Kidney glomerular epithelial cell (primary cell): ENCODE measurements around the gene PRKCSH.

Experiments used
- DNase-seq: peaks from one replicate; lab custom pipeline; 2025; lab: John Stamatoyannopoulos, UW

Gene PRKCSH

DNA sequence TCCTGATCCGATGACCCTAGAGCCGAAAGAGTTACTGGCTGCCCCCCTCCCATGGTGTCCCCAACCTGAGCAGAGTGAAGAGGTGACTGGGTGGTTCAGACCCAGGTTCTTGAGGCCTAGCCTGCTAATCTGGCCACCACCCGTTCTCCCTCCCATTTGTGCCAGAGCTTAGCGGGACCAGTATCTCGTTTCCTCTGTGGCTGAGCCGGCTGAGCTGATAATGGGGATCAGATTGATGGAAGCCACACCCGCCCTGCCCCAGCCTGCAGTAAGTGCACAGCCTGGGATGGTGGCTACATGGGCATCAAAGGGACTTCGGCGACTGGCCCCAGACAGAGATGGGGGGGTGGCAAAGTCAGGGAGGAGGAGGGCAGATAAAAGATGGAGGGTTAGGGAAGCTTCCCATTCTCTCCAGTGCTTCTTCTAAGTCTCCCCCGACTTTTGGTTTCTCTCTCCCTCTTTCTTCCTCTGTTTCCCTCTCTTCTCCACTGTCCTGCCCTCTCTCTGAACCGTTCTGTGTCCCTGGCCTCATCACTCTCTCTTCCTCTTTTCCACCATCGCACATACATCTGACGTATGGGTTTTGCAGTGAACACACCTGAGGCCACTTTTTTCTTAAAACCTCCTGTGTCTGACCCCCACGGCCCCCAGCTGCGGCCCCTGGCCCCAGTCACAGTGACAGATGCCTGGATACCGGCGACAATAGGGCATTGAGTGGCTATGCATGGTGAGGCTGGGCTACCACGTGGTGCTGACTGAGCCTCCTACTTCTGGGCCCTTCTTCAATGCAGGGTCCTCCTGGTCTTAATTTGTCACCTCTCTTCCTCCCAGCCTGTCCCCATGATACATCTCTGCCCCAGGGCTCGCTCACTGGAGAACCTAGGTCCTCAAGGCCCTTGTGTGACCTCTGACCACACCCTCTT, 43.0 kb downstream of the PRKCSH start:
- no peak for DNase-seq

DNA sequence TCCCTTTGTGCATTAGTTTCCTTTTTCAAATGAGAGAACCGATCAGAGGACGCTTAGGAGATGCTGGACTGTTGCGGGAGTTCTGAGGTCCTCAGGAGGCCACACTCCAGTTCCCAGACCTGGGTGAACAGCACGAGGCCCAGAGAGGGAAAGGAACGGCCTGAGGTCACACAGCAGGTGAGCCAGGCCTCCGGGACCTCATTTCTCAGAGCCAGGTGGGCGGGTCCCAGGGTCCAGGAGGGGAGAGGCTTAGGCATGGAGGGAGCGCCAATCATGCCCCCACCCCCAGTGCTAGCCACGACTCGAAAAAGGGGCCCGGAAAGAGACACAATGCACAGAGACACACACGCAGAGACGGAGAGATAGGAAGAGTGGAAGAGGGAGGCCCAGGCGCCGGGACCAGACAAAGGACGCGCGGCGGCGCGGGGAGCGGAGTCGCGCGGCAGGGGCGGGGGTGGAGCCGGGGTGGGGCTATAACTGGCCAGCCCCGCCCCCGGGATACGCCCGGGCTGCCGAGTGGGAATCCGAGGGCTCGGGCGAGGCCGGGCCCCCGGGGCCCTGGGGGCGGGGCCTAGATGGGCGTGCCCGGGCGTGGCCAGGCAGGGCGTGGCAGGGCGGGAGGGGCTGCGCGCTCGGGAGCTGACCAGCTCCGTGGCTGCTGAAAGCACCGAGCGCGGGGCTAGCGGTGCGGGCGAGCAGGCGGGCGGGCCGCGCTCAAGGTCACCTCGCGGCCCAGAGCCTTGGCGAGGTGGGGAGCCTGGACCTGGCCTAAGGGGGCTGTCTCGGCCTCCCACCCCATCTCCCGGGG, 43.9 kb downstream of the PRKCSH start:
- no peak for DNase-seq

GRCh38 chr19:11479898-11480714, 44.7 kb downstream of the PRKCSH start:
- no peak for DNase-seq

- DNase-seq, result no peak
Measured at GRCh38 chr19:11480715-11481533, 45.5 kb downstream of the PRKCSH start, which contains the start of gene ELAVL3. ELAVL3 (minus strand) TSS chr19:11481046; CDS start chr19:11480608, 438 bp downstream.

GRCh38 chr19:11481534-11482383, 46.3 kb downstream of the PRKCSH start:
- DNase-seq, result peak; percentile 60

DNA sequence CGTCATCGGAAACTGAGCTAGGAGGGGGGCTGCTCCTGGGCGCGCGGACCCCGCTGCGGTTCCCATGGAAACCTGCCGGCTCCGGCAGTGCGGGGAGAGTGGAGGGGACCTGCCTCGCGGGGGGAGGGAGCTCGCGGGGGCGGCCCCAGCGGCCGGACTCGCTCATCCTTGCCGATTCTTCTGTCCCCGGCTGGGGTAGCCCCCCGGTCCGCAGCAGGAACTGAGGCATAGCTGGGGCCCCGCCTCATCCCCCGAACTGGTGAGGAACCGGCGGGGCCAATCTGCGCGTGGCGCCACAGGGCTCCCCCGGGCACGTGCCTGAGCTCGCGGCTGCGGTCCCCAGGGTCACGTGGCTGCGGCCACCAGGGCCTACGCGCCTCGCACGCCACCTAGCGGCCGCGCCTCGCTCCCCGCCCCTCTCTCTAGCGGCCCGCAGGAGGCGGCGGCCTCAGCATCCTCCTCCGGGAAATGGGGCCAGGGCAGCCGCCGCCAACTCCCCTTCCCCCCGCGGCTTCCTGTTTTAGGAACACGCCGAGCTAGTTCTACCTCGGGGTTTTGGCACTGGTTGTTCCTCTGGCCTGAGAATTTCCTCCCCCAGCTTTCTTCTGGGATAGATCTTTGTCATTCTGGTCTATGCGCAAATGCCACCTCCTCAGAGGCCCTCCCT, 47.1 kb downstream of the PRKCSH start:
- DNase-seq, result peak; percentile 43

- DNase-seq, result no peak
Measured at GRCh38 chr19:11483366-11484111, 48.1 kb downstream of the PRKCSH start.

- DNase-seq, result no peak
Measured at GRCh38 chr19:11485245-11485837, 49.9 kb downstream of the PRKCSH start.

DNA sequence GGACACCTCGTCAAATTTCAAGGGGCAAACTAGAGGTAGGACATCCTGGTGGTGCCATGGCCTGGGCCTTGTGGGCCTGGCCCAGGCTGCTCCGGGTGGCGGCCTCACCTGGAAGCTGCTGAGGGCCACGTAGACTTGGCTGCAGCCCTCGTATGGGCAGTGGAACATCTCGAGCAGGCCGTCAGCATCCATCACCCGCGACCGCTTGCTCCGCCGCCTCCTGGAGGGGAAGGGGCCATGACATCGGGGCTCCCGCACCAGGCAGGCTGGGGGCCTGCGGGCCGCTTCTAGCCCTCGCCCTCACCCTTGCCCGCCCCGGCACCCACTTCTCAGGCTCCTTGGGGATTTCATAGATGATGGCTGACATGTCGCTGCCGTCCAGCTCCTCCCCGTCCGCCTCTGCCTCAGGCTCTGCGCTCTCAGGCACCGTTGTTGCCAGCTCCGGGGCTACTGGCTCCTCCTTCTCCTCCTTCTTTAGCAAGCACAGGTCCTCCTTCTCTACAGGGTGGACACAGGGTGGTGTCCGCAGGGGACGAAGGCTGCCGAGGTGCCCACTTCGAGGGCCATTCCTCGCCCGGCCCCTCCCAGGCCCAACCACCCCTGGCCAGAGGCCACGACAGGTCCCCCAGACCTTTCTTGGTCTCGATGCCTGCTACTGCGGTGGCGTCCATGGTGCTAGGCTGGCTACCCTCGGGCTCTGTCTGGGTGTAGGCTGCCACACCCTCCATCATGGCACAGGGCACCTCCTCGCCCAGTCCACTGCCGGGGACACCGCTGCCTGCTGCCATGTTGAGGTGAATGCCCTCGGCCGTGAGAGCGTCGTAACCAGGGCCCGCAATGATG, 51.4 kb downstream of the PRKCSH start:
- no peak for DNase-seq

DNA sequence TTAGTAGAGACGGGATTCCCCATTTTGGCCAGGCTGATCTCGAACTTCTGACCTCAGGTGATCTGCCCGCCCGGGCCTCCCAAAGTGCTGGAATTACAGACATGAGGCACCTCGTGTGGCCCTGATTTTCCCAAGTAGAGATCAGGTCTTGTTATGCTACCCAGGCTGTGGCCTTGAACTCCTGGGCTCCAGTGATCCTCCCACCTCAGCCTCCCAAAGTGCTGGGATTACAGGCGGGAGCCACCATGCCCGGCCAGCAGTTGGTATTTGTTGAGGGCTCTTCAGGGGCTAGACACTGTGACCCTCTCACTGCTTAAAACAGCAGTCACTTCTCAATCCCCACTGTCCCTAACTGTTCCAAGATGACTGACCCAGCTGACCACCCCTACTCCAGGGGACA, 53.9 kb downstream of the PRKCSH start:
- DNase-seq, result no peak

DNA sequence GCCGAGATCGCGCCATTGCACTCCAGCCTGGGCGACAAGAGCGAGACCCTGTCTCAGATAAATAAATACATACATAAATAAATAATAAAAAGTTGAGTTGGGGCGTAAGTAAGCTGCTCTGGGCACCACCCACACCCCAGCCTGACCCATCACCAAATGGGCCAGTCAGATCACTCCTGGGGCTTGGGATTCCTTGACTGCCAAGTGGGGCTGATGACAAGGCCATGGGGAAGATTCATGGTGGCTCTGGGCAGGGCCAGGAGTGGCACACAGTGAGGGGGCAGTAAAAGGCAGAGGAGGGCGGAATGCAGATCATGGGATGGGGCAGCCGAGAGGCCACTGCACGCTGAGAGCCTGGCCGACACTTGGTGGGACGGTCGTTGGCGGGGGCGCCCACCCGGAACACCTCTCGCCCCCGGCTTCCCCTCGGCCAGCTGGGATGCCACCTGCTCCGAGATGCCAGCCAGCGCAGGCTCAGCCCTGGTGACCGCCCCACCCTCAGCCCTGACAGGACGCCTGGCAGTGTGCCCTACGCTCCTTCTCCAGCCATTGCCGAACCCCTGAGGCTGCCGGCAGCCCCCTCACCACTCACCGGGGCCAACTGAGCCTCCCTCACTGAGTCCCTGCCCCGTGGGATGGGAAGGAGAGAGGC, 59.3 kb downstream of the PRKCSH start:
- no peak for DNase-seq

DNA sequence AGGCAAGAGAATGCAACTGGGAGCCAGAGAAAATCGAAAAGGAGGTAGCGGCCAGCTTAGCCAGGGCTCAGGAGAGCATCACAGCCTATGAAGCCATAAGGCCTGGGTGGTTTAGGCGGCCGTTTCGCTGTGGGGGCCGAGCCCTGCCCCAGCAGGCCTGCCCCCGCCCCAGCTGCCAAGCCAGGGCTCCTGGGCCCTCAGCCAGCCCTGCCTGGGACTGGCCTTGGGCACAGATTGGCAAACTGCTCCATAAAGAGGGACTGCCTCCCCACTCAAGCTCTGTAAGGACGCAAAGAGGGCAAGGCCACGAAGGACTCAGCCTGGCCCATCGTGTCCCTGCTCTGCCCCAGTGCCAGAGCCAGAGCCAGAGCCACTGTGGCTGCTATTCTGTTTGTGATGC, 60.0 kb downstream of the PRKCSH start:
- DNase-seq, result no peak

DNA sequence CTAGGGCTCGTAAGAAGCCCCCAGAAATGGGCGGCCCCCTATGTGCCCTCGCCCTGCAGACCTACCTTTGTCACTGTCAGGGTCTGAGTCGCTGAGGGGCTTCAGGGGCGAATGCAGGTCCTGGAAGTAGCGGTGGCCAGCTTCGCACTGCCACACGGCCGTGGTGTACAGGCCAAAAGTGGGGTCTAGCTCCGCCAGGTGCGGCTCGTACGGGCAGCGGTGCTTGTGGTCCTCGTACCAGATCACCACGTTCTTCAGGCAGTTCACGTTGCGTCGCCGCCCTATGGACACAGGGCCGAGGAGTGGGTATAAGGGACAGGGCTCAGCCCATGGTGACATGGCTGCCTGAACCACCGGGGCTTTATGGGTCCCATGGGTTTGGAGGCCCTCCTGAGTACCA, 60.5 kb downstream of the PRKCSH start:
- no peak for DNase-seq

GRCh38 chr19:11496391-11497163, 61.1 kb downstream of the PRKCSH start:
- peak; percentile 71 for DNase-seq

DNA sequence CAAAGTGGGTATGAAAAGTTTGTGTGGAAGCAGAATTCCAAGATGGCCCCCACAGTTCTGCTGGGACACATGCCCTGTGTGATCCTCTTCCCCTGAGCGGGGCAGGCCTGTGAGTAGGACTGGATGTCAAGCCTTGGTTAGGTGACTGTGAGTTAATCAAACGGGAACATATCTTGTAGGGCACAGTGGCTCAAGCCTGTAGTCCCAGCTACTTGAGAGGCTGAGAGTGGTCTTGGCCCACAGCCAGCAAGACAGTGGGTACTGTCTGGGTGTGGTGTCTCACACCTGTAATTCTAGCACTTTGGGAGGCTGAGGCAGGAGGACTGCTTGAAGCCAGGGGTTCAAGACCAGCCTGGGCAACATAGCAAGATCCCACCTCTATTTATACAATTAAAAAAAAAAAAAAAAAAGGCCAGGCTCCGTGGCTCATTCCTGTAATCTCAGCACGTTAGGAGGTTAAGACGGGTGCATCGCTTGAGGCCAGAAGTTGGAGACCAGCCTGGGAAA, 63.8 kb downstream of the PRKCSH start:
- no peak for DNase-seq

DNA sequence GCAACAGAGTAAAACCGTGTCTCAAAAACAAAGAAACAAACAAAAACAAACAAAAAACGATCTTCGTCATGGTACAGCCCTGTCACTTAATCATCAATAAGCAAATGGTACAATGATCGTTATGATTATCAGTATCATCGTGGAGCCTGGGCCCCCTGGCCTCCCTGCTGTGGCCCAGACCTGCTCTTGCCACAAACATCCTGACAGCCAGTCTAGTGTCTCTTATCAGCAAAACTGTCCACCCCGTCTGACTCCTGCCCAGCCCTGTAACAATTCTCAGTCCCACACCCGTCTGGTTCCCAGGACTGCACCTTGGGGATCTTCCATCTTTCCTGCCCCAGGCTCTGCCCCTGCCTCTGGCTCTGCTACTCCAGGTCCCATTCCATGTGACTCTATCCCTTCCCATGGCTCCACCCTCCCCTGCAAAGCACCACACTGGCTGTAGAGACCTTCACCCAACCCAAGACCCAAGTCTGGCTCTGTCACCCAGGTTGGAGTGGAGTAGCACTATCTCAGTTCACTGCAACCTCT, 64.5 kb downstream of the PRKCSH start:
- no peak for DNase-seq
